HG02678 (cell line): ENCODE measurements around the gene NDUFS7.
"Not testable (repeated sequence)": the region's sequence is repeated elsewhere in the genome, so short reads cannot be mapped to it uniquely, and the experiment has no call there.

Experiments used
- ATAC-seq: cut with Tn5 transposase; IDR thresholded peaks from one replicate; pipeline ENCODE4 v1.9.1; 2021; ENCODE audit warnings: mild to moderate bottlenecking, moderate library complexity; ENCODE audit not compliant: unreplicated experiment

The NDUFS7 gene

DNA sequence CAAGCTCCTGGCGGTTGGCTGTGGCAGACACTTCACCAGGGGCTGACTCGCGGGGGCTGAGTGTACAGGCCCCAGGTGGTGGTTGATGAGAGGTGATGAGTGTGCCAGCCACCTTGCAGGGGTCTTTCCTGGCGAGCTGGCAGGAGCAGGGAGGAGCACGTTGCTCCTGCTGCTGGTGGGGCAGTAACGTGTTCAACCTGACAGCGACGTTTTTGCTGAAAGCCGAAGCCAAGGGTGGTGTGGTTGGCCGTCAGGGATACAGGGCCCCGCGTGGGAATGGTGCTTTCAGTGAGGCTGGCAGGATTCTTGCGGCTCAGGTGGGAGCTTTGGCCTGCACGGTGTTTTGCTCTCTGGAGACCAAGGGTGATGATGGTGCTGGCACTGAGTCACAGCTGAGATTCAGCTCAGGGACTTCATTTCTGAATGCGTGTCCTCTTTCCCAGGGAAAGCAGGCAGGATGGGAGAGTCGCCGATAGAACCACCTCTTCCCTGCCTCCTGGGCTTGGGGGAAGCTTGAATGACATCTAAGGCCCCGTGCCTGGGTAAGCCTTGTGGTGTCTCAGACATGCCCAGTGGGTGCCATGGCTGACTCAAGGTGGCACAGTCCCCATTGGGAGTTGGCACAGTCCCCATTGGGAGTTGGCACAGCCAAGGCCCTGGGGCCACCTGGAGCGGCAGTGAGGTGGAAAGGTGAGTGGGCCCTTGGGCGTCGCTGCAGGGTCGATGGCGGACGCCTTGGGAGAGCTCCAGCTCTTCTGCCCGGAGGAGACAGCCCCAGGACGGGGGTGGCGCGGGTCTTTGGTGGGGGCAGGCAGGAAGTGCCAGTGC lies 32.5 kb downstream of the NDUFS7 start:
- no peak for ATAC-seq

DNA sequence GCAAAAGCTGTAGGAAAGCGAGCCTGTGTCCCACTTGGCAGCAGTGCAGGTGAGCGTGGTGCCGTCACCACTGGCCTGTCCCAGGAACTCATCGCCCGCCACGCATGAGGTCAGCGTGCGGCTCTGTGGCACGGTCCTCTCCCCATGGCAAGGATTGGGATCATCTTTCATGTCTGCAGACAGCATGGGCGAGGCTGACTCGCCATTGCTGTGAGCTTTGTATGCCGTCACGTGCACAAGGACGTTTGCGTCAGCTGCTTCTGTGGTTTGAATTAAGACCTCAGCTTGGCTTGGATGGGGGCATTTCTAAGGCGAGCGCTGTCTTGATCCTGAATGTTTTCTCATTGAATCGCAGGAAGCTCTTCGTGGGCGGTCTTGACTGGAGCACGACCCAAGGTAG lies 33.4 kb downstream of the NDUFS7 start:
- ATAC-seq = no peak

DNA sequence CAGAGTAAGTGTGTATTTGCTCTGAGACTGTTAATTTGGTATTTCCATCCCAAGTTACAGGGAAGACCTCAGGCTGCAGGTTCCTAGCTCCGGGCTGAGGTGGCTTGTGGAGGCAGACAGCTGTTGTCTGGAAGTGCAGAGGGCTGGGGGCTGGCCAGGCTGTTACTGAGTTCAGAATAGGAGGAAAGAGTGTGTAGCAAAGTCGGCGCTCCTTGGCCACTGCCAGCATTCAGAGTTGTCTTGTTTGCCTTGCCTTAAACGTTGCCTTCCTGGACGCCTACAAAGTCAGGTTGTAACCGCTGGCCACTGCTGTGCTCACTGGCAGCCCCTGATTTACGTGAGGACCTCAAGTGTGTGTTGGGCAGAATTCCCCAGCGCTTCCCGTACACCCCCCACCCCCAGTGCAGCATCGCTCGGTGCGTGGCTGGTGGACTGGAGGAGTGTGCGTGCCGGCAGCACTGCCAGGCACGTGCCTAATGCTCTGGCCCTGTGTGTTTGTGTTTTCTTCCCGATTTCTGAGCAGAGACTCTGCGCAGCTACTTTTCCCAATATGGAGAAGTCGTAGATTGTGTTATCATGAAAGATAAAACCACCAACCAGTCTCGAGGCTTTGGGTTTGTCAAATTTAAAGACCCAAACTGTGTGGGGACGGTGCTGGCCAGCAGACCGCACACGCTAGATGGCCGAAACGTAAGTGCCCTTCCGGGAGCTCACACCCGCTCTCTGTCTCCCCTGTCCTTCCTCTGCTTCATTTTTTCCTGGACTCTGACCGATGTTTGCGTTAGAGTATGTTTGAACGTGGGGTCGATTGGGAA lies 34.2 kb downstream of the NDUFS7 start:
- no peak for ATAC-seq

DNA sequence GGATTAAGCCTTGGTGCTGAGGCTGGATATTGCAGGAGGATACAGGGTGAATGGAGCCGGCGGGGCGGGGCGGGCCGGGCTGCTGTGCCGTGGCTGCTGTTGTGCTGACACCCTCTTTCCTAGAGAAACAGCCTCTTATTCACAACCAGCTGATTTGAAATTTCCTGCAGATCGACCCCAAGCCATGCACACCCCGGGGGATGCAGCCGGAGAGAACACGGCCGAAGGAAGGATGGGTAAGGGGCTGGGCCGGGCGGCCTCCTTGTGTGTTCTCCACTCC lies 34.7 kb downstream of the NDUFS7 start:
- ATAC-seq = no peak

DNA sequence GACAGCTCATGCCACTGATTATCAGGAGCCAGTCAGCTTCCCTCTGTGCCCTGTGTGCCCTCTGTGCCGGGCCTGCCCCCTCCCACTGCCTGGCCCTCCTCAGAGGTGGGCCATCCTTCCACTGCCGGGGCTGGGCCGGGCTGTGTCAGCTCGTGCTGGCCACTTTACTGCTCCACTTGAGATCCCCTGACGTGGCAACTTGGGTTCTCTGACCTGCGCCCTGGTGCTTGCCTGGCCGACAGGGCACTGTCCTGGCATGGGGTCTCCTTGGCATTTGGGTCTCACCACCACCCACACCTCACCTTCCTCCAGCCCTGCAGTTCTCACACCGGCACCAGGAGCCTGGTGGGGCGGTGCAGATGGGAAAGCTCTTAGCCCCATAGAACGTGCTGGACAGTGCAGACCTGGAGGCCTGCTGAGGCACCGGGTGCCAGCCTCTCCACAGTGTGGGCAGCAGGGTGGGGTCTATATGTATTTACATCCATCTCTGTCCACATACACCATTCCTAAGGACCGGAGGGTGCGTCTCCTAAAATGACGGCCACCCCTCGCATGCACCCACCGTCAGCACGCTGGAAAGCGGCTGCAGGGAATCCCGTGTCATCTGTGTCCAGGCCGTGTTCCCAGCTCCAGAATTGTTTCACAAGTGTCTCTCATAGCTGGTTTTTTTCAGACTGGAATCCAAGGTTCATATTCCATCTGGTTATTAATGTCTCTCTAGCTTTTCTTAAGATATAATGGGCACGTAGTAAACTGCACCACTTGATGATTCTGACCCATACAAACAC lies 35.4 kb downstream of the NDUFS7 start:
- ATAC-seq = no peak

DNA sequence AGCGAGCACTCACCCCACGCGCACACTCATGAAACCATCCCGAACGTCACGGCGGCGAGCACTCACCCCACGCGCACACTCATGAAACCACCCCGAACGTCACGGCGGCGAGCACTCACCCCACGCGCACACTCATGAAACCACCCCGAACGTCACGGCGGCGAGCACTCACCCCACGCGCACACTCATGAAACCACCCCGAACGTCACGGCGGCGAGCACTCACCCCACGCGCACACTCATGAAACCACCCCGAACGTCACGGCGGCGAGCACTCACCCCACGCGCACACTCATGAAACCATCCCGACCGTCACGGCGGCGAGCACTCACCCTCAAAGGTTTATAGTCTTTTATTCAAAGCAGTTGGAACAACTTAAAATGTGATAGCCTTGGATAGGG lies 36.4 kb downstream of the NDUFS7 start:
- not testable (repeated sequence) for ATAC-seq

DNA sequence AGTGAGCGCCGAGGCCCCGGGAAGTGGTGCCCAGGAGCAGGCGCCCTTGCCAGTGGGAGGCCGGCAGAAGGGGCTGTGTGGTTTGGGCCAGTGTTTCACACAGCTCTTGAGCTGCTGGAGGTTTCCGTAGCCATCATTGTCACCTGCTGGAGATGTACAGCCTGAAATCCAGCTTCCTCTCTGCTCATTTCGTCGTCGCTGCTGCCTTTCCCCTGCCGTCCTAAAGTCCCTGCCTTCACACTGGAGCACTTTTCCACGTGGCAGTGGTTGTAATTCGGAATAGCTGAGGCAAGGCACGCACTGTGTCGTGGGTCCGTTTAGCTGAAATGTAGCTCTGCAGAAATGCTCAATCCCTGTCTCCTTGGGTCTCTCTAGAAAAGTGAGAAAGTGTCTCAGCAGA lies 36.9 kb downstream of the NDUFS7 start:
- ATAC-seq = no peak

DNA sequence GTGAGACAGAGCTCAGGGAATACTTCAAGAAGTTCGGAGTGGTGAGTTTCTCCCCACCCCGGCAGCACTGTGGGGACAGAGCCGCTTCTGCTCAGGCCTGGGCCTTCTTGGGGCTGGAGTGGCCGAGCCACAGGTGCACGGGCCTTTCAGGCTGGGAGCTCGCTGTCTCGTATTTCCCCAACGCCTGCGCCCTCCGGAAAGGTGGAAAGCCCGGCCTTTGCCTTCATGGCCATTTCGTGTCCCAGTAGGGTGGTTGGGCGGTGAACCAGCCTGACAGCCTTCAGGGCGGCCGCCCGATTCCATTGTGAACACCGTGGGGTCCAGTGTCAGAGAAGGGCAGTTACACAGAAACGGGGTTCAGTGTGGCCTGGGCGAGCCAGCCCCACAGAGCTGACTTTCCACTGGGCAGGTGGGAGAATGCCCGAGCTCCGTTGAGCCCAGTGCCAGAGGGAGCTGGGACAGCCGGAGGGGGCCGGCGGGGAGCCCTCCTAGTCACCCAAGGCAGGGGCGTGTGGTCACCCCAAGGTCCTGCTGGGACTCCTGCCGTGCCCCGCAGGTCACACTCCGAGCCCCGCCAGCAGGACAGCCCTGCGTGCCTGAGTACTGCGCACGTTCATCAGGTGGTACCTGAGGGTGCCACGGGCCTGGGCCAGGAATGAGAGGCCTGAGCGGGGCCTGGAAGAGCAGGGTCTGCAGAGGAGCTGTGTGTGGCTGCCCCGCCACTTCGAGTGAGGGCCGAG lies 37.7 kb downstream of the NDUFS7 start:
- no peak for ATAC-seq

DNA sequence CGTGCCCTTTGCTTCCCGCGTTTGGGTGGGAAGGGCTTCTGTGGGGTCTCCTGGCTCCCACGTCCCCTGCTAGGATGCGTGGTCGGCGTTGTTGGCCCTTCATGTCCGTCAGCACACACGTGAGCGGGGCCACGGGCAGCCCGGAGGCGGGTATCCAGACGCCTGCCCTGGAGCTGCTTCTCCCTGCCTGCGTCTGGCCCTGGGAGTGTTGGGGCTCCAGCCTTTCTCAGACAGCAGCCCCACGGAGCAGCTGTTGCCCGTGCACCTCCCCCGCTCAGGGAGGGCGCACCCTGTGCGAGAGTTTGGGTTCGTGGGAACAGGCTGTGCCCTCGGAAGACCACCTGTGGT lies 38.2 kb downstream of the NDUFS7 start:
- ATAC-seq = no peak

DNA sequence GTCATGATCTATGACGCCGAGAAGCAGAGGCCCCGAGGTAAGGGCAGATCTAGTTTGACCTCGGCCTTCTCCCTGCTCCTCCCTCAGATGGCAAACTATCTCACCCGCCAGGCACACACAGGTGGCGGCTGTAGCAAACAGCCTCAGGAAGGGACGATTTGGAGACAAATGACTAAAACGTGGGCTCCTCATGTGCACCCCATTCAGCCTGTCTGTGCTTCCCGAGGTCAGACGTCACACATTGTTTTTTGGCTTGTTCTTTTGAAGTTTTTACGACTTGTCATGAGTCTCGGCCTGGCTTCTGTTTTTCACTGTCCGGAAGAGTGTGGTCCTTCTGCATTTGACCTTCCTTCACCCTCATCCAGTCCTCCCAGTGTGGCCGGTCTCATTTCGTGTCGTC lies 38.7 kb downstream of the NDUFS7 start:
- no peak for ATAC-seq

DNA sequence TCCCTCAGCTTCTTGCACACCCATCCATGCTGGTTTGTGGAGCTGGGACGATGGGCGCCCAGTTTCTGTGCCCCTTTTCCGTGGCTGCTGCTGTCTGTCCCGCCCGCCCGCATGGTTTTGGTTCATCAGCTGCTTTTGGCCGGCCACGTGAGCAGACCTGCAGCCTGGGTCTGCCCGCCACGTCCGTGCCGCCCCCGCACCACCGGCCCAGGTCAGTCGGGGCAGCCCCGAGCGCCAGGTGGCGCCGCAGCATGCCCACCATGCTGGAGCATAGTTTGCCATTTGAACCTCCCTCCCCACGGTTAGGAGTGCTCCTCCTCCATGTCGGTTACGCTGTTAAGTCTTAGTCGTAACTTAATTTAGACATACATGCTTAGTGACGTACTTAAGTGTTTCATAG lies 39.2 kb downstream of the NDUFS7 start:
- ATAC-seq = no peak

DNA sequence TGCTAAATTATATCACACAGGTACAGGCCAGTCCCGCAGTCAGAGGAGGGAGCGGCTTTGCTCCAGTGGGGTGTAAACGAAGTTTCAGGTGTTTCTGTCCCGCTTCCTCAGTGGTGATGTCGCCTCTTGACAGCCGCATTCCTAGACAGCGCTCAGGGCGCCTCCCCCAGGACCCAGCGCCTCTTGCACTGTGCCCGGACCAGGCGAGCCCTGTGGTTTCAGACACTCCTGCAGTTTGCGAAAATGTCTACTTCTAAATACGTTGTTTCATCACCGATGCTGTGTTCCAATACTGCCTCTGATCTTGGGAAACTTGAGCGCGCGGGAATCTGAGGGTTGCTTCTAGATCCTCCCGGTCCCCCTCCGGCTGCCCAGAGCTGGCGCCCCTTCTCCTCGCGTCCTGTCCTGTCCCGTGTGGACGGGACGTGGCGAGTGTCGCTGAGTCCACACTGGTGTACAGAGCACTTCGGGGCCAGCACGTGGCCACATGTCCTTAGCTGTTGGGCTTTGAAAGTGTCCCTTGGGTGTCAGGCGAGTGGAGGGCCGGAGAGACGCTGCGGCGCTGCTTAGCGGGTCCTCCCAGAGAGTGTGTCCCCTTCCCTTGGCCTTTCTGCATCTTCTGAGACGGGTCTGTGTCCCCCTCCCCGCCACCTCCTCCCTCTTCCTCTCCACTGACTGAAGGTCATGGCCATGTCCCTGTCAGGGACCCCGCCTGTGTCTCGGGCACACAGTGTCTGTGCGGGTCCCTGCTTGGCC lies 39.9 kb downstream of the NDUFS7 start:
- ATAC-seq = no peak

DNA sequence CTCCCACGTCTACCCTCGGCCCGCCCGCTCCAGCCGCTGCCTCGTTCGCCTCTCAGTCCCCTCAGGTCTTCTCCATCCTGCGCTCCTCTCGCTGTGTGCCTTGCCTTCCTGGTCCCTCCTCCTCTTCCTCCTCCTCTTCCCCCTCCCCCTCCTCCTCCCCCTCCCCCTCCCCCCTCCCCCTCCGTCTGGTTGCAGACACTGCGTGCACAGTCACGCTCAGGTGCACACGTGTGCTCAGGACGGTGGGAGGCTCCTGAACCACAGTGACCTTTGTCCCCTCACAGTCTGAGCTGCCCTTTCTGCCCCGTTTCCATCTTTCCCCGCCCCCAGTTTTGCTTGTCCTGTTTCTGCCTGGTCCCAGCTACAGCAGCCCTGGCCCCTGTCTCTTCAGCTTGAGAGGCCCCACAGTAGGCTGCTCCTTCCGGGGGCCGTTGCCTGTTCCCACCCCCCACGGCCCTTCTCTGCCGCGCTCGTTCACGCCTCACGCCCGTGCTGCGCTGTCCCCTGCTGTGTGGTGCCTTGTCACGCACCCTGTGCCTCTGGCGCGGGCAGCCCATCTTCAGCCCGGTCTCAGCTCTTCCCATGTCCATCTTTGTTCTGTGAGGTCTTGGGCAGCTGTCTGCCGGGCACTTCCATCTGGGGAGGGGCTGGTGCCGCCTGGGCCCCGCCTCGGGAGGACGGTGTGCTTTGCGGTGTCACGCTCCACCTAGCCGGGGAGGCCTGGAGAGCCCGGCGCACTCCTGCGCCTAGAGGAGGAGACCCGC lies 40.7 kb downstream of the NDUFS7 start:
- no peak for ATAC-seq

DNA sequence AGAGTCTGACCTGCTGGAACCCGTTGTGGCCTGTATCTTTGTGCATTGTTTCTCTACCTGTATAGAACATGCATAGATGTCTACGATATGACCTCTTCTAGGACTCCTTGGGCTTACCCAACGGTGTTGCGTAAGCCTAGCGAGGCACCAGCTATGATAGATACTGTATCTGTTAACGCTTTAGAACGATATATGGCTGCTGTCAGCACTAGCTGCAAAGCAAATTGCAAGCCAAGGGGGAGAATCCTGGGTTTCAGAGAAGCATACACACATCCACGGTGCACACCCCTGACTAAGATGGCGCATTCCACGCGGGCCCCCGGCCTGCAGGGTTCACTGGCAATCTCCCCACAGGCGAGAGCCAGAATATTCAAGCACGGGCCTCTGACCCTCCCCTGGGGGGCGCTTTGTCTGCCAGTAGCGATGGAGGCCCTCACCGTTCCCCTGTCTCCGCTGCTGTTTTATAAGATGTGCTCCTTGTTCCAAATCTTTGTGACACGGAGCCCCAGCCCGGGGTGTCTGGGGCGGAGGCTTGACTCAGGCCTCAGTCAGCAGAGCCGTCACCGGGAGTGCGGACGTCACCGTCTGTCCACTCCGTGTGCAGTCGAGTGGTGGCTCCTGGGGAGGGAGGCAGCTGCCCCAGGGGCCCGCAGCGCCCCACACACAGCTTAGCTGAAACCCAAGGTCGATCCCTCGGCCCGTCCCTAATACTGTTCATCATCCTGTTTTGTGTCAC lies 41.6 kb downstream of the NDUFS7 start:
- no peak for ATAC-seq

DNA sequence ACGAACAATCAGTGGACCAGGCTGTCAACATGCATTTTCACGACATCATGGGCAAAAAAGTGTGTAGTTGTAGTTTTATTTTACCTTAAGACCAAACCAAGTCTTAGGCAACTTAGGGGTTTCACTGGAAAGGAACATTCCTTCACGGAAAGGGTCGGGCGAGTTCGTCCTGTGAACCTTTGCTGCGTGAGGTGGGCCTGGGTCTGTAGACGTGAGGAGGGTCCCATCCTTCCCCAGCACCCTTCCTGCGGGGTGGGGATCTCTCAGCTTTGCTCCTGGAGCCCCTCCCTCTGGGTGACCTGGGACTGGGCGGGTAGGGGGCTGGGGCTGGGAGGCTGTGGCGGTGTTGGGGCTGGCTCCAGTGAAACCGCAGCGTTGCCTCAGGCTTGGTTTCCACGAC lies 42.2 kb downstream of the NDUFS7 start:
- no peak for ATAC-seq

DNA sequence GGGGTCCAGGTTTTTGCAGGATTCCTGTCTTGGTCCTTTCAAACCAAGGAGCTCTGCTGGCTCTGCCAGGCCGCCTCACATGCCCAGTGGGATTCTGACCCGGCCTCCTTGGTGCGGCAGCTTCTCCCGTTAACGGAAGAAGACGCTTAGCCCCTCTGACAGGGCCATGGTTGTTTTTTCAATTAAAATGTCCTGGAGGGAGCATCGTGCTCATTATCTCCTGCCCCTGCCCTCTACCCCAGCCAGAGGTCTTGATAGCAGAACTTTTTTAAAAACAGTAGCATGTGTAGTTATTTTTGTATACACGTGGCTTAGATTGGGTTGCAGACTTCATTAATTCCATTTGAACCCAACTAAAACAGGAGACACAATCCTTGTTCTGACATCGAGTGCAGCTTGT lies 43.0 kb downstream of the NDUFS7 start:
- no peak for ATAC-seq

DNA sequence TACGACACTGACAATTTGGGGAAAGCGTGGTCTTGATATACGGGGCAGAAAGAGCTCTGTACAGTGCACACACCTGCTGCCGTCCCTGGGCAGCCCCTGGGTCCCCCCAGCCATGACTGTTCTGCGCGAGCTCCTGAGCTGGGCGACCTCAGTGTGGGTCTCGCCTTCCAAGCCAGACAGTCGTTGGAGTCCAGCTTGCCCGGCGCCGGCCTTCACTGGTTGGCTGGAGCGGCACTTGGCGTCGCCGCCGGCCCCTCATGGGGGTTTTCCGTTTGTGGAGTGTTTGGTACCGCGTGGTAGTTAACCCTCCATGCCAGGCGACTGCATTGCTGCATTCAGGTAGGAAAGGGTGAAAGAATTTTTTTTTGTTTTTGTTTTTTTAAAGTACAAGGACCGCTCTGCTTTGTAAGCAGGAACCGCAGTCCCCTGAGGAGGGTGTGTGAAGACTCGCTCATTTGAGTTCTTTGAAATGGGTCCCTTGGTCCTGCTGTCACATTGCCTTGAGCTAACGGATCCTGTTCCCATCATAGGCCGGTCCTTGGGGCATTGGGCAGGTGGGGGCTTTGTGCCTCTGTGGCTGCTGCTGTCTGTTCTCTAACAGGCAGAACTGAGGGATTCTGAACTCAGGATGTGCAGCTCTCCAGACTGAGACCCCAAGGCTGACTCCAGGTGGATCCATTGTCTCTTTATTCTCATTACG lies 43.7 kb downstream of the NDUFS7 start:
- no peak for ATAC-seq

DNA sequence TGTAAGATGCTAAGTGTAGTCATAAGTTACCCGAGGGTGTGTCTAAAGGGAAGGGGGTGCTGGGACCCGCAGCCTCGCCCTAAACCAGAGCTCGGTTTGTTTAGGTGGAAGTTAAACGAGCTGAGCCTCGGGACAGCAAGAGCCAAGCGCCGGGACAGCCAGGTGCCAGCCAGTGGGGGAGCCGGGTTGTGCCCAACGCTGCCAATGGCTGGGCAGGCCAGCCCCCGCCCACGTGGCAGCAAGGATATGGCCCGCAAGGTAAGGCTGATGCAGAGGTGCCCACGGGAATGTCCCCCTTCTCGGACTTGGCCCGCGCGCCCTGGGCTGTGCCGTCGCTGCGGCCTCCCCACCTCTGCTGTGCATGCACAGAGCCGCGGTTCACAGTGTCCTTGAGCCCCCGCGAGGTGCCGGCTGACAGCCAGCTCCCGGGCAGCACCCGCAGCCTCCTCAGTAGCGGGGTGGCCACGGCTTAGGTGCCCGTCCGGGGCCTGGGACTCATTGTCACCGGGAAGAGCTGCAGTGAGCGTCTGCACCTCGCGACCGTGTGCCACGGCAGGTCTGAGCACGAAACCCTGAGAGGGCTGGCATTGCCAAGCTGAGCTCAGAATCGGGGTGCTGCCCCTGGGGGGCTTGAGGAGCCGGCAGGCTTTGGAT lies 45.2 kb downstream of the NDUFS7 start:
- no peak for ATAC-seq
